ENCODE measurements around the gene PCDH10.

DNA sequence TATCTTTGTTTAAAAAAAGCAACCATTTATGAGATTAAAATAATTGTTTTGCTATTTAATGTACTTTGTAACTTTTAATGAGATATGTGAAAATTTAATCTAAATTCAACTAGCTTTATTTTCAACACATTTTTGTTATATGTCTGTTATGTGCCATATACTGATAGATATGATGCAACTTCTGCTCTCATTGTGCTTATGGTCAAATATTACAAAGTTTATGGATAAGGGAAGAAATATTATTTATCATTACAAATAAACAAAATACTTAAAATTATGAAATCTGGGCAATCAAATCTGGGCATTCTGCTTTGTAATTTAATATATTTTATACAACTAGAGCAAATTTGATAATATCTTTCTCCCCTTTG lies 40.0 kb downstream of the PCDH10 start:
- TF ChIP-seq, protein P1, sequence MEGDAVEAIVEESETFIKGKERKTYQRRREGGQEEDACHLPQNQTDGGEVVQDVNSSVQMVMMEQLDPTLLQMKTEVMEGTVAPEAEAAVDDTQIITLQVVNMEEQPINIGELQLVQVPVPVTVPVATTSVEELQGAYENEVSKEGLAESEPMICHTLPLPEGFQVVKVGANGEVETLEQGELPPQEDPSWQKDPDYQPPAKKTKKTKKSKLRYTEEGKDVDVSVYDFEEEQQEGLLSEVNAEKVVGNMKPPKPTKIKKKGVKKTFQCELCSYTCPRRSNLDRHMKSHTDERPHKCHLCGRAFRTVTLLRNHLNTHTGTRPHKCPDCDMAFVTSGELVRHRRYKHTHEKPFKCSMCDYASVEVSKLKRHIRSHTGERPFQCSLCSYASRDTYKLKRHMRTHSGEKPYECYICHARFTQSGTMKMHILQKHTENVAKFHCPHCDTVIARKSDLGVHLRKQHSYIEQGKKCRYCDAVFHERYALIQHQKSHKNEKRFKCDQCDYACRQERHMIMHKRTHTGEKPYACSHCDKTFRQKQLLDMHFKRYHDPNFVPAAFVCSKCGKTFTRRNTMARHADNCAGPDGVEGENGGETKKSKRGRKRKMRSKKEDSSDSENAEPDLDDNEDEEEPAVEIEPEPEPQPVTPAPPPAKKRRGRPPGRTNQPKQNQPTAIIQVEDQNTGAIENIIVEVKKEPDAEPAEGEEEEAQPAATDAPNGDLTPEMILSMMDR (conservative IDR thresholded peaks at IDR 0.05 in 1 of 2, IDR thresholded peaks at IDR 0.05 in 1 of 2; ENCODE audit: extremely low read depth in 1 of 2, insufficient read depth in 1 of 2, low read depth in 1 of 2, low read length in 2 of 2): no peak
- no peak for TF ChIP-seq EZH2 (IDR thresholded peaks at IDR 0.05; ENCODE audit: borderline replicate concordance, low read length)
